ENCODE data around the gene GABRR2.
"Not testable (repeated sequence)": the region's sequence is repeated elsewhere in the genome, so short reads cannot be mapped to it uniquely, and the experiment has no call there.

GABRR2 gene

GRCh38 chr6:89323511-89323971 lies 8.4 kb upstream of the GABRR2 start:
- DNase-seq (ENCODE audit: low spot score), result no peak

- DNase-seq (ENCODE audit: low spot score), result no peak
Observed at GRCh38 chr6:89321131-89321970, 6.3 kb upstream of the GABRR2 start.

GRCh38 chr6:89320012-89320559 lies 5.0 kb upstream of the GABRR2 start:
- no peak for DNase-seq (ENCODE audit: low spot score)

- no peak for DNase-seq (ENCODE audit: low spot score)
Observed at GRCh38 chr6:89317067-89317466, 2.0 kb upstream of the GABRR2 start.

- DNase-seq (ENCODE audit: low spot score), result no peak
Observed at GRCh38 chr6:89314692-89315091, 407 bp downstream of the GABRR2 start.

- peak; percentile 94 for DNase-seq (ENCODE audit: low spot score)
Observed at GRCh38 chr6:89313006-89313405, 2.1 kb downstream of the GABRR2 start.

- peak; percentile 68 for DNase-seq (ENCODE audit: low spot score)
Observed at GRCh38 chr6:89311853-89312531, 3.1 kb downstream of the GABRR2 start.

GRCh38 chr6:89311530-89311852 lies 3.6 kb downstream of the GABRR2 start:
- no peak for DNase-seq (ENCODE audit: low spot score)

GRCh38 chr6:89310929-89311328 lies 4.2 kb downstream of the GABRR2 start:
- peak; percentile 26 for DNase-seq (ENCODE audit: low spot score)

- DNase-seq (ENCODE audit: low spot score), result no peak
Observed at GRCh38 chr6:89308525-89309395, 6.3 kb downstream of the GABRR2 start.

GRCh38 chr6:89304517-89304916 lies 10.6 kb downstream of the GABRR2 start:
- DNase-seq (ENCODE audit: low spot score), result not testable (repeated sequence)

- no peak for DNase-seq (ENCODE audit: low spot score)
Observed at GRCh38 chr6:89302936-89303335, 12.2 kb downstream of the GABRR2 start.

GRCh38 chr6:89302195-89302770 lies 12.8 kb downstream of the GABRR2 start:
- no peak for DNase-seq (ENCODE audit: low spot score)

GRCh38 chr6:89301586-89302194 lies 13.4 kb downstream of the GABRR2 start:
- no peak for DNase-seq (ENCODE audit: low spot score)

- DNase-seq (ENCODE audit: low spot score), result no peak
Observed at GRCh38 chr6:89299466-89299850, 15.6 kb downstream of the GABRR2 start.

- DNase-seq (ENCODE audit: low spot score), result no peak
Observed at GRCh38 chr6:89298680-89299465, 16.2 kb downstream of the GABRR2 start.

GRCh38 chr6:89297695-89298351 lies 17.3 kb downstream of the GABRR2 start:
- DNase-seq (ENCODE audit: low spot score), result peak; percentile 75

GRCh38 chr6:89295981-89296380 lies 19.1 kb downstream of the GABRR2 start:
- no peak for DNase-seq (ENCODE audit: low spot score)

- DNase-seq (ENCODE audit: low spot score), result not testable (repeated sequence)
Observed at GRCh38 chr6:89295116-89295515, 20.0 kb downstream of the GABRR2 start.

GRCh38 chr6:89291256-89291819 lies 23.8 kb downstream of the GABRR2 start:
- no peak for DNase-seq (ENCODE audit: low spot score)
